ENCODE measurements around the gene DIP2C.
"Not testable (repeated sequence)": the region's sequence is repeated elsewhere in the genome, so short reads cannot be mapped to it uniquely, and the experiment has no call there.

DIP2C gene

DNA sequence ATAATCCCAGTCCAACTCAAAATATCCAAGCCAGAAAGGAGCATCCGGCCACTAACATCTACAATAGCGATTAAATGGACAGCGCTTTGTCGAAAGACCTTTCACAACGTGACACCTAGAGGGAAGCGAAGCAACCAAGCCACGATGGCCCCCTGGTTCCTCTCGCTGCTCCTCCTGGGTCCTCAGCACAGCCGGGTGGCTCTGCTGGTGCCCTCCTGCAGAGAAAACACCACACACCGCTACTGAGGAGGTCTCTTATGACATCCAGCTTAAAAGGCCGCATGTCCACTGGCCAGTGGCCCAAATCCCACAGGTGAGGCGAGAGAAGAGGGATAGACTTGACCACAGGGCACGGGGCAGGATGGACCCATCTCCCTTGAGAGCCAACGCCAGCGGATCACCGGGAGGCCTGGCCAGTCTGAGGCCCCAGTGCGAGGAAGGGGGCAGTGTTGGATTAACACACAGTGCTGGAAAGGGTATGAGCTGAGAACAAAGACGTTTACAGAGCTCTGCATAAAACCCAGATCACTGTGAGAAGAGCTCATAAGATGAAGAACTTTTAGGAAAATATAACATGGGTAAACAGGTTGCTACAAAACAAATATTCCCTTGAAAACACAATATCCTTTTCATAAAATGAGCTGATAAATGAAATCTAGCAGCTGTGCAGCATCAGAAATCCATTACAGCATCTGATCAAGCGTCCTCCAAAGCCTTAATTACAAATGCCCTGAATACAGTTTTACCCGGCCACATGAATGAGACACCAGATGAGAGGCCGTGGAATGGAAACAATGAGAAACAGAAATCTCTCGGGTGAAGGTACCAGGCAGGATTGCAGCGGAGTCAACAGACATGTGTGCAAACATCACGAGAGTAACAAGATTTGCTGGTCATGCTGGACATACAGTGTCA is 236.7 kb downstream of the DIP2C start:
- no peak for DNase-seq (ENCODE audit: low read depth in 1 of 2, low spot score in 1 of 2)

DNA sequence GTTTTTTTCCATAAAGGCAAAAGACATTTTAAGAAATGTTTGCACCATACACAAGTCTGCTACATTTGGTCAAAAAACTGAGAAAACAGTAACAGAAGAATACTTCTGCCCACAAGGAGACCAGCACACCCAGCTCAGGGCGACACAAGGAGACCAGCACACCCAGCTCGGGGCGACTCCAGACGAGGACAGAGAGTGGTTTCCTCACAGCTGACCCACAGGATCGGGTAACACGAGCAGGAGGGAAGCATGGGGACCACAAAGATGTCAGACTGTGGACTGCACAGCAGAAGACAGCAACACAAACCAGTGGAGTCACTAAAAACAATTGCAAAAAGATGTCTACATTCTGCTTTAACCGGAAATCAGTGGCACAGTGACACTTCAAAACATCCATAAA is 237.6 kb downstream of the DIP2C start:
- DNase-seq (ENCODE audit: low read depth in 1 of 2, low spot score in 1 of 2): no peak

DNA sequence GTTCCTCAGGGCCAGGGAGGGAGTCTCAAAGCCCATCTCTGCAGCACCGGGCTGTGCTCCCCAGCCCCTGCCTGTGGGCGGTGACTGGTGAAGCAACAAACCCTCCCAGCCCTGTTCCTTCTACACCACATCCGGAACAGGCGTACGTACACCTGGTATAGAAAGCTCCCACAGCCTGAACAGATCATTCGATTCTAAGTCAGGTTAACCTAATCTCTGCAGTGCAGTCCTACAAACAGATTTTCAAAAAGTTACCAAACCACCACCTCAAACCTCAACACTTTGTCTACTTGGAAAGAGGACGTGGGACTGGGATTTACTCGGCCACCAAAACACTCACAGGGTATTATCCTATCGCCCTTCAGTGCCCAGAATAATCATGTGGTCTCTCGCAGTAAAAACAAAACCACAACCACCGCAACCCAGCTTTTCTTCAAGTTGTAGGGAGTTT is 238.4 kb downstream of the DIP2C start:
- peak; percentile 13 to 40 for DNase-seq (ENCODE audit: low read depth in 1 of 2, low spot score in 1 of 2)

DNA sequence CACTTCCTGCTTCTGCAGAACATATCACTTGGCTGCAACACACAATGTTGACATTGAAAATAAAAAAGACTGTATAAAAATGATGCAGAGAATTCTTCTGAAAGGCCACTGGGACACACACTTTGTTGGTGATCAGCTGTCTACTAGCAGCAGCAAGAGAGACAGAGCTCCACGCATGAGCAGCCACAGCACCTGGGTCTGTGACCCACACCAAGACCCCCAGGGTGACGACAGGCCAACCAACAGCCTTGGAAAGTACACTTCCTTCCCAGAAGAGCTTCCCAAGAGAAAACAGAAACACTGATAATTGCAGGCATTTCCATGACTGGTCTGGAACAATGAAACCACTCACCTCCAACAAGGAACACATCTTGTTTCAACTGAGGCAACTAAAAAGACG is 239.0 kb downstream of the DIP2C start:
- DNase-seq (ENCODE audit: low read depth in 1 of 2, low spot score in 1 of 2): no peak

DNA sequence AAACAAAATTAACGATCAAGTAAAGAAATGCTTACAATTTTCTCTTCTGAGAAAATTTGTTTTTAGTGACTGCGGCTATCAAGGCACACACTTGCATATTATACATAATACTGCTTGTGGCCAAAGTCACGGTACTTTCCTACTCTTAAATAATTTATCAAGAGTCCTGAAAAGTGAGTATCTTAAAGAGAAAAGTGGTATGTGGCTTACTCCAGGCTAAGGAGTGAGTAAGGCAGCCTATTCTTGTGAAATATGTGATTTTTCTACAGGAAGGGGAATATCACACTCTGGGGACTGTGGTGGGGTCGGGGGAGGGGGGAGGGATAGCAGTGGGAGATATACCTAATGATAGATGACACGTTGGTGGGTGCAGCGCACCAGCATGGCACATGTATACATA is 240.1 kb downstream of the DIP2C start:
- DNase-seq (ENCODE audit: low read depth in 1 of 2, low spot score in 1 of 2): not testable (repeated sequence)

DNA sequence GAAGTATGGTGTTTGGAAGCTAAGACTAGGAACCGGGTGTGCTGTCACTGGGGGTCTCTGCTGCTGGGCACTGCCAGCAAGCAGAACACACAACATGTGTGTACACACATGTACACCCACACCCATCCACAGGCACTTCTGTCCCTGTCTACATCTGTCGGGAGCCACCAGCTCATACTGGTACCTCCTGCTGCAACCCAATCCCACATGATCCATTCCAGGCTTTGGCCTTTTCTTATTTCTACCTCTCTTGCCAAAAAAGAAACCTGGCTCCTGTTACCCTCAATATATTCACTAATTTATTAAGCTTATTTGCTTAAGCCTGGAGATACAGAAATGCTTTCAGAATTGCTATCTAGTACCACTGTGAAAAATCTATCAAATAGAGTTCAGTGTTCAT is 246.0 kb downstream of the DIP2C start:
- DNase-seq (ENCODE audit: low read depth in 1 of 2, low spot score in 1 of 2): no peak

DNA sequence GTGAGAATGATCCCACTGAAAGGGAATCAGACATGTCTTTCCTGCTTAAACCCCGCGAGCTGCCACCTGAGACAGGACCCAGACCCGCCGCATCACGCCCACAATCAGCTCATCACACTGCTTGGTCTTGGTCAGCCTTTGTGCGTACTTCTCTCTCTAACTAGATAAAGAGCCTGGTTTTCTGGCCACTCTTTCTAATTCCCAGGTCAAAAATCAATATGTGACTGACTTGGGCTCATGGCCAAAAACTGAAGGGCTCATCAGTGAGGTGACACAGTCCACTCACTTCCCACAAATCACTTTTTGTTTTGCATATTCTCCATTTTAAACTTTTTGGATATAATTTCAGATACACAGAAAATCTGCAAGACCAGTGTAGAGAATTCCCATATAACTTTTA is 247.3 kb downstream of the DIP2C start:
- no peak for DNase-seq (ENCODE audit: low read depth in 1 of 2, low spot score in 1 of 2)

DNA sequence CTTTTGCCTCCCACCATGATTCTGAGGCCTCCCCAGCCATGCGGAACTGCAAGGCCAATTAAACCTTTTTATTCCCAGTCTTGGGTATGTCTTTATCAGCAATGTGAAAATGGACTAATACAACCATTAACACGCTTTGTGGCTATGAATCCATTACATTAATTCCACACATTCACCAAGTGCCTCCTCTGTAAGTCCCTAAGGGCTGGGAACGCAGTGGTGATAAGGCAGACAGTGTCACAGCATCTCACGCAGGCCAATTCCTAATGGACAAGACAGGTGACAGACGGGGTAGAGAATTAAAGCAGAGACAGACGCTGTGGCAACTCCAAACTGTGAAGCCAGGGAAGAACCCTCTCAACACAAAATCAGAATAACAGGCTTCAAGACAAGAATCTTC is 247.8 kb downstream of the DIP2C start:
- DNase-seq (ENCODE audit: low read depth in 1 of 2, low spot score in 1 of 2): no peak

DNA sequence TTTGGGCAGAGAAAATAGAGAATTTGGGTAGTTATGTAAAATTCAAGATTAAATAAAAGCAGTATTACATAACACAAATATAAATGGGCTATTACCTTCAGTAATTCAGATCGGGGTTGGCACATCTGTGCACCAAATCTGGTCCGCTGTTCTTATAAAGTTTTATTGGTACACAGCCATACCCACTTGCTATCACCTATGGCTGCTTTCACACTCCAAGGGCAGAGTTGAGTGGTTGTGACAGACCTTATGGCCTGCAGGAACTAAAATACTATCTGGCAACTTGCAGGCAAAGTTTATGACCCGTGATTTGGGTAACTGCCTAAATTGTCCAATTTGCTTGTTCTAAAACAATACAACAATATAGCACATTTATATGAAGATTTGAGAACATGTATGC is 249.3 kb downstream of the DIP2C start:
- DNase-seq (ENCODE audit: low read depth in 1 of 2, low spot score in 1 of 2): no peak

DNA sequence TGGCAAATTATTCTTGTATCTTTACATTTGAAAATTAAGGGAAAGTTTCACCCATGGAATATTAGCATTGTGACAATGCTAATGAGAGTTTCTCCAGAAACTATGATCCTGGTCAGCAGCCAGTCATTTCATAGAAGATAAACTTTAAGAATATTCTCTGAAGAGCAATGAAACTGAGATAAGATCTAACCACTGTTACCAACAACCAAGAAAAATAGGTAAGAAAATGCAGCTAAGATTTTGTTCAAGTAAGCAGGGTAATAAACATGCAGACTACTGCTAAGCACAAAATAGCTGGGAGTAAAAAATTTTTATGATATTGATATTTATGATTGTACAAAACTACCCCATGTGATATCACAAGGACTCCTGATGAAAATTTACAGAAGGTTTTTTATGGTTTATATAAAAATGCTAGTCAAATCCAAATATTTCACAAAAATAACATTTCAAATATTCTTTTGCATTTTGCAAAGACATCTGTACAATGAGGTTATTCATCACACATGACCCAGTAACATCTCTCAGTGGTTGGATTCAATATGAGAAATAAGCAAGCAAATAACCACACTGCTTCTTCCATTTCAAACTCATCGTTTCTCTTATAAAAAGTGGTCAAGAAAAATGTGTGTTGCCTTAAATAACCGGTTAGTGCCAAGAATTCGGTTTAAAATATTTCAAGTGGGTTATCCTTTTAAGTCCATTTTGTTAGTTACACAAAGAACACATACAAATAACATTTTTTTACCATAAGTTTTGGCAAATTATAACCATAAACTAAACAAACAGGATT is 251.6 kb downstream of the DIP2C start:
- no peak for DNase-seq (ENCODE audit: low read depth in 1 of 2, low spot score in 1 of 2)

DNA sequence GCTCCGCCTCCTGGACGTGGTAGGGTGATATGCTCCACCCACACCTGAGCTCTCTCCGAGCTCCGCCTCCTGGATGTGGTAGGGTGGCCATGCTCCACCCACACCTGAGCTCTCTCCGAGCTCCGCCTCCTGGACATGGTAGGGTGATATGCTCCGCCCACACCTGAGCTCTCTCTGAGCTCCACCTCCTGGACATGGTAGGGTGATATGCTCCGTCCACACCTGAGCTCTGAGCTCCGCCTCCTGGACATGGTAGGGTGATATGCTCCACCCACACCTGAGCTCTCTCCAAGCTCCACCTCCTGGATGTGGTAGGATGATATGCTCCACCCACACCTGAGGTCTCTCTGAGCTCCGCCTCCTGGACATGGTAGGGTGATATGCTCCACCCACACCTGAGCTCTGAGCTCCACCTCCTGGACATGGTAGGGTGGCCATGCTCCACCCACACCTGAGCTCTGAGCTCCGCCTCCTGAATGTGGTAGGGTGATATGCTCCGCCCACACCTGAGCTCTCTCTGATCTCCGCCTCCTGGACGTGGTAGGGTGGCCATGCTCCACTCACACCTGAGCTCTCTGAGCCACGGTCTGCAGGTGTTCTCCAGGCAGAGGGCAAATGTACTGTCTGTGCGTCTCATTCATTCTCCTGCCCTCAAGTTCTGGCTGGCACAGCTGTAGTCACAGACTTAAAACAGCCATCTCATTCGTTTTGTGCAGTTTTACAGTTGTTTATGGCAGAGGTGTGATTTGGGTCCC is 252.4 kb downstream of the DIP2C start:
- DNase-seq (ENCODE audit: low read depth in 1 of 2, low spot score in 1 of 2): no peak

DNA sequence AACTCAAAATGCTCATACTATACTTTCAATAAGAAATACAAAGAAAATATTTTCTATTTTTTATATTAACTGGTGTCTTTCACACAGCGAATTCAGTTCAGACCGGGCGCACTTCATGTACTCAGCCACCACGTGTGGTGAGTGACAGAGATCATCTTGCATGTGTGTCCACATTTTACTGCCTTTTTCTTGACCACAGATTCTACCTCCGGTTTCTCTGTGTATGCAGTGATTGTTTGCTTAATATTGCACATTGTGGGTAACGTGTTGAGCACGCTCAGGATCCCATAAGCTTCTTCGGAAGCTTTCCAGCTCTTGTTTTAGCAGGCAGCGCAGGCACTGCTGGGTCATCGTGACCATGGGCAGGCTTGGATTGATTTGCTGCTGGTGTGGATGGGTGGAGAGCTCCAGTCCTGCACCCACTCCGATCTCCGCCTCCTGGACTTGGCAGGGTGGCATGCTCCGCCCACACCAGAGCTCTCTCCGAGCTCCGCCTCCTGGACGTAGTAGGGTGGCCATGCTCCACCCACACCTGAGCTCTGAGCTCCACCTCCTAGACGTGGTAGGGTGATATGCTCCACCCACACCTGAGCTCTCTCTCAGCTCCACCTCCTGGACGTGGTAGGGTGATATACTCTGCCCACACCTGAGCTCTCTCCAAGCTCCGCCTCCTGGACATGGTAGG is 253.3 kb downstream of the DIP2C start:
- DNase-seq (ENCODE audit: low read depth in 1 of 2, low spot score in 1 of 2): no peak

DNA sequence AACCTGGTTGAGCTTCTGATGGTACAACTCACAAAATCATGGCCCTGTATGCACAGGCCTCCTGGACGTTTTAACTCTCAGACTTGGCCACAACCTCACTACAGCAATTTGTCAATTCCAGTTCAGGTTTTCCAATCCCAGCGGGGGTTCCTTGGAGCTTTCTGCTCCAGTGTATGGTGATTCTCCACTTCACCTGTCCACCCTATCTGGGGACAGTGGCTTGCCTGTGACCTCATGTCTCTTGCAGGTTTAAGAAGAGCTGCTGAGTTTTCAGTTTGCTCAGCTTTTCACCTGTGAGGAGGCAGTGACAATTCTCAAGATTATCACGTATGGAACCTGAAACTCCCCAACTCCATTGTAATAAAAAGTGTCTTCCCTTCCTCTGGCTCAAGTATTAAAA is 254.1 kb downstream of the DIP2C start:
- no peak for DNase-seq (ENCODE audit: low read depth in 1 of 2, low spot score in 1 of 2)

DNA sequence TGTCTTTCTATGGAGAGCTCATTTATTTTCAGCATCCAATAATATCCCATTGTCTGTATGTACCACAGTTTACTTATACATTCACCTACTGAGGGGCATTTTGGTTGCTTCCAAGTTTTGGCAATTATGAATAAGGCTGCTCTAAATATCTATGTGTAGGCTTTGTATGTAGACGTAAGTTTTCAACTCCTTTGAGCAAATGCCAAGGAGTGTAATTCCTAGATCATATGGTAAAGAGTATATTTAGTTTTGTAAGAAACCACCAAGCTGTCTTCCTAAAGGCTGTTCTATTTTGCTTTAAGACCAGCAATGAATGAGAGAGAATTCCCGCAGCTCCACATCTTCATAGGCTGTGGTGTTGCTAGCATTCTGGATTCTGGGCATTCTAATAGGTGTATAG is 259.8 kb downstream of the DIP2C start:
- no peak for DNase-seq (ENCODE audit: low read depth in 1 of 2, low spot score in 1 of 2)

DNA sequence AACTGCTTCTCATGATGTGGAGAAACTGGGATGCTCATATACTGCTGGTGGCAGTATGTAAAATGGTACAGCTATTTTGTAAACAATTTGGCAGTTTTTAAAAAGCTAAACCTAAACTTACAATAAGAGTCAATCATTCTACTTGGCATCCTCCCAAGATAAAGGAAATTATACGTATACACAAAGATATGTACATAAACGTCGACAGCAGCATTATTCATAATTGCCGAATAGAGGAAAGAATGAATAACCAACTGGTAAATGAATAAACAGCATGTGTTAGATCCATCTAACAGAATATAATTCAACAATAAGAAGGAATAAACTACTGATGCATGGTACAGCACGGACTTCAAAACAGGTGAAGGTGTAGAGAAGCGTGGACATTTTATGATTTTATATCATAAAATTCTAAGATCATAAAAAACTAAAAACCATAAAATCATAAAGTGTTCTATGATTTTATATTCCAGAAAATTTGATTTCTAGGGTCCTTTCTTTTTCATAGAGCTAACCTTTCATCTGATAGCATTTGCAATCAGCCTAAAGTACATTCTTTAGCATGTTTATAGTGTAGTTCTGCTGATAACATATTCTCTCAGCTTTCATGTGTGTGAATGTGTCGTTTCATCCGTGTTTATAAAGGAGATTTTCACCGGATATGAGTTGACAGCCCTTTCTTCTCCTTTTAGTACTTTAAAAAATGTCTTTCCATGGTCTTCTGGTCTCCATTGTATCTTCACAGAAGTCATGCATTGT is 261.5 kb downstream of the DIP2C start:
- no peak for DNase-seq (ENCODE audit: low read depth in 1 of 2, low spot score in 1 of 2)

DNA sequence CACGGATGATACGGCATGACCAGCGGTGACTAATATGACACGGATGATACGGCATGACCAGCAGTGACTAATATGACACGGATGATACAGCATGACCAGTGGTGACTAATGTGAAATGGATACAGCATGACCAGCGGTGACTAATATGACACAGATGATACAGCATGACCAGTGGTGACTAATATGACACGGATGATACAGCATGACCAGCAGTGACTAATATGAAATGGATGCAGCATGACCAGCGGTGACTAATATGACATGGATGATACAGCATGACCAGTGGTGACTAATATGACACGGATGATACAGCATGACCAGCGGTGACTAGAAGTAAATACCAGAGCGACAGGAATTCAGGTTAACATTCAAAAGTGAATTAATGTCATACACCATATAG is 264.1 kb downstream of the DIP2C start:
- DNase-seq (ENCODE audit: low read depth in 1 of 2, low spot score in 1 of 2): not testable (repeated sequence)

DNA sequence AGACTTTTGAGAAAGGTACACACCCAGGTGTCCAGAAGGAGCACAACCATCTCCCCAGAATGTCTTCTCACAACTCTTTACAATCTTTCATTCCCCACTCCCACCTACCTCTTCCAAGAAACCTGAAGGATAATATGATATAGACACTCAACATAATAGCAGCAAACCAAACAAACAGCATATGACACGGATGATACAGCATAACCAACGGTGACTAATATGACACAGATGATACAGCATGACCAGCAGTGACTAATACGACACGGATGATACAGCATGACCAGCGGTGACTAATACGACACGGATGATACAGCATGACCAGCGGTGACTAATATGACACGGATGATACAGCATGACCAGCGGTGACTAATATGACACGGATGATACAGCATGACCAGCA is 264.7 kb downstream of the DIP2C start:
- DNase-seq (ENCODE audit: low read depth in 1 of 2, low spot score in 1 of 2): not testable (repeated sequence)

DNA sequence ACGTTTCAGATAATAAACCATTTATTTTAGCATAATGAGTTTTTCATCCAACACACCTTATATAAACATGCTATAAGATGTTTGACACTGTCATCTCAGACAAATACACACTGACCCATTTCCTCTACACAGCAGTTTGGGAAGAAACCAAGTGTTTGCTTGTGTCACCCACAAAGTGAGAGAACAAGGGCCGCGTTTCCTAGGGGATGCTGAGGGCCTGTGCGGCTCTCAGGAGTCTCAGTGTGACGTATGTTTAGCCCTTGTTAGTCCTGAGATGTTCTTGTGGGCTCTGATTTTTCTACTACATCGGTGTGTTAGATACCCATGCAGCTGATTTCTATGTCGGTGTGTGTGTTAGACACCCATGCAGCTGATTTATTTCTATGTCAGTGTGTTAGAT is 266.3 kb downstream of the DIP2C start:
- DNase-seq (ENCODE audit: low read depth in 1 of 2, low spot score in 1 of 2): no peak

DNA sequence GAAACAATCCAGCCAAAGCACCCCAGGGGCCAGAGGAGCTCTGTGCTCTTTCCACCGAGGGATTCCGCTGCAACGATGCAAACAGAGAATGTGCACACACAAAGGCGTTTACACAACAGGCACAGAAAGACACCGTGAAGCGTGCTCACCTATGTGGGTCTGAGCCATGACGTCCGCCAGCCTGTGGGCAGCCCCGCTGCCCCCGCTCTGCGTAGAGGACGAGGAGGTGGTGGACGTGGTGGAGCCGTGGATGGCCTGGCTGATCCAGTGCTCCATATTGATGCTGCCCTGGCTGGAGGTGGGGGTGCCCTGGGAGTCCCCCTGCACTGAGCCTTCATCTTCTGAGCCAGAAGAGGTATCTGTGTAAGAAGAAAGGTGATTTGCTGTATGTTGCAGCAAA is 266.8 kb downstream of the DIP2C start:
- DNase-seq (ENCODE audit: low read depth in 1 of 2, low spot score in 1 of 2): no peak

DNA sequence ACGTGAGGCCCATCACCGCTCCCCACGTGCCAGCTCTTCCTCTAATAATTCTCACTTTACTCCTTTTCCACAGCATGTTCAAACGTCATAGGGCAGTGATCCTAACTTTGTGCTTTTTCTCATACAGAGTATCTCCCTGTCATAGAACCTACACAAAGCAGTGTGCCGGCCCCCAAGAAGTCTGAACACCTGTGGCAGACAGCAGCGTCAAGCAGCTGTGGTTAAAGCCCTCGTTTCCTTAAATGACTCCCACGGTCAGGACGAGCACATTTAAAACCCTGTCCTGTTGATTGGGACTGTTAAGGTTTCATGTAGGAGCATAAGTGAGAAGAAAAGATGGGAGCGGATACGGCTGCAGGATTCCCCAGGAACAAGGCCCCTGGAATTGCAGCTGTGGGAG is 267.2 kb downstream of the DIP2C start:
- DNase-seq (ENCODE audit: low read depth in 1 of 2, low spot score in 1 of 2): no peak
